ENCODE results near the gene AMPD3. TPM values are rescaled to one million over a fixed set of nuclear protein-coding genes. Genes with fewer than 3 reads are reported as not detected.
A peak's percentile ranks its signal among the peaks of the same experiment; 100 is the strongest.

The AMPD3 gene
- total RNA-seq, 1 experiment from 2014 or later: 5.9 TPM

DNA sequence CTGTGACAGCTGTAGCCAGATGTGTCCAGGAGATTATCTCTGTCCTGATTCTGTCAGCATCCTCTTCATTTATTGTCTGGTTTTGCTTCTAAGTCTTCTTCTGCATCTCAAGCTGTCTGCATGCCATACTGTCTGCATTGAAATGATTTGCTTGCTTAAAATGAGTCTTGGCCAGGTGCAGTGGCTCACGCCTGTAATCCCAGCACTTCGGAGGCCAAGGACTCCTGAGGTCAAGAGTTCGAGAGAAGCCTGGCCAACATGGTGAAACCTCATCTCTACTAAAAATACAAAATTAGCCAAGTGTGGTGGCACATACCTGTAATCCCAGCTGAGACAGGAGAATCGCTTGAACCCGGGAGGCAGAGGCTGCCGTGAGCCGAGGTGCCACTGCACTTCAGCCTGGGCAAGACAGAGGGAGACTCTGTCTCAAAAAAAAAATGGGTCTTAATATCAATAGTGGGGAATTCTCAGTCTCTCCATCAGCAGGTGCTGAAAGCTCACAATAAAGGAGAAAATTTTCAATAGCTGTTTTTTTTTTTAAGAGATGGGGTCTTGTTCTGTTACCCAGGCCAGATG is 39.2 kb upstream of the AMPD3 start:
- H2BK12ac ChIP-seq (ENCODE audit: insufficient read length, low read depth, low read length): no peak overlapping the region
- H3K9ac ChIP-seq (ENCODE audit: extremely low read depth, insufficient read length, low read length): no peak overlapping the region
- H2AK5ac ChIP-seq (ENCODE audit: insufficient read length, low read length): no peak overlapping the region
- no peak overlapping the region for H3K14ac ChIP-seq (ENCODE audit: insufficient read depth, low read length)
- H4K5ac ChIP-seq (ENCODE audit: insufficient read length, low read depth, low read length): no peak overlapping the region
- H4K8ac ChIP-seq (replicated peaks; ENCODE audit: insufficient read length, low read depth, low read length): no peak overlapping the region
- H2BK20ac ChIP-seq (ENCODE audit: low read depth, low read length, poor library complexity, severe bottlenecking): no peak overlapping the region
- H2BK15ac ChIP-seq (ENCODE audit: low read depth, low read length): no peak overlapping the region
- no peak overlapping the region for H4K91ac ChIP-seq (ENCODE audit: insufficient read length, low read depth, low read length)
- 0 out of 2 replicates have a peak, but pooled peaks cover 1% of the 10 kb centered on the region for H3K27me3 Mint-ChIP-seq (ENCODE audit: low read depth)
- H3K56ac ChIP-seq (ENCODE audit: insufficient read length, low read depth, low read length): no peak overlapping the region
- no peak overlapping the region for H3K4me2 ChIP-seq (ENCODE audit: insufficient read depth, insufficient read length, low read length)
- no peak overlapping the region for H3K27ac ChIP-seq (ENCODE audit: insufficient read length, low read depth, low read length)
- H3K4me1 Mint-ChIP-seq: peaks cover 2 to 9% of the 10 kb centered on the region in 2 experiments; a peak in 2 of 4 replicates
- no peaks in the 10 kb centered on the region for H3K23me2 ChIP-seq (ENCODE audit: insufficient read length, low read depth, low read length, poor library complexity, severe bottlenecking)
- H3K9me3 Mint-ChIP-seq: 0 out of 5 replicates have a peak, but pooled peaks cover 0 to 2% of the 10 kb centered on the region in 2 experiments
- H3K27me3 ChIP-seq (ENCODE audit: insufficient read depth, low read length): no peaks in the 10 kb centered on the region
- H3K4ac ChIP-seq (ENCODE audit: low read depth, low read length): no peak overlapping the region
- no peak for DNase-seq
- H3K36me3 Mint-ChIP-seq (ENCODE audit: insufficient read depth in 1 of 3, low read depth in 3 of 3): no peaks in the 10 kb centered on the region; a peak in 1 of 7 replicates
- no peak overlapping the region for H2AFZ ChIP-seq (ENCODE audit: low read length)
- TF ChIP-seq, protein P1, sequence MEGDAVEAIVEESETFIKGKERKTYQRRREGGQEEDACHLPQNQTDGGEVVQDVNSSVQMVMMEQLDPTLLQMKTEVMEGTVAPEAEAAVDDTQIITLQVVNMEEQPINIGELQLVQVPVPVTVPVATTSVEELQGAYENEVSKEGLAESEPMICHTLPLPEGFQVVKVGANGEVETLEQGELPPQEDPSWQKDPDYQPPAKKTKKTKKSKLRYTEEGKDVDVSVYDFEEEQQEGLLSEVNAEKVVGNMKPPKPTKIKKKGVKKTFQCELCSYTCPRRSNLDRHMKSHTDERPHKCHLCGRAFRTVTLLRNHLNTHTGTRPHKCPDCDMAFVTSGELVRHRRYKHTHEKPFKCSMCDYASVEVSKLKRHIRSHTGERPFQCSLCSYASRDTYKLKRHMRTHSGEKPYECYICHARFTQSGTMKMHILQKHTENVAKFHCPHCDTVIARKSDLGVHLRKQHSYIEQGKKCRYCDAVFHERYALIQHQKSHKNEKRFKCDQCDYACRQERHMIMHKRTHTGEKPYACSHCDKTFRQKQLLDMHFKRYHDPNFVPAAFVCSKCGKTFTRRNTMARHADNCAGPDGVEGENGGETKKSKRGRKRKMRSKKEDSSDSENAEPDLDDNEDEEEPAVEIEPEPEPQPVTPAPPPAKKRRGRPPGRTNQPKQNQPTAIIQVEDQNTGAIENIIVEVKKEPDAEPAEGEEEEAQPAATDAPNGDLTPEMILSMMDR (conservative IDR thresholded peaks at IDR 0.05): peak; percentile 30; the same call in 1 of the 3 replicates
- no peaks in the 10 kb centered on the region for H3K79me1 ChIP-seq (ENCODE audit: insufficient read depth, low read depth, low read length, poor library complexity, severe bottlenecking)
- H2BK120ac ChIP-seq (ENCODE audit: low read depth, low read length, poor library complexity, severe bottlenecking): no peak overlapping the region
- no CpG with 5 or more reads among the region's 7 CpGs for WGBS (ENCODE audit: extremely low coverage, insufficient read length, low lambda C conversion rate)
- H3K9me3 ChIP-seq (ENCODE audit: control insufficient read depth, low read depth, low read length): no peaks in the 10 kb centered on the region
- H3K4me1 ChIP-seq (ENCODE audit: insufficient read depth, low read length): no peaks in the 10 kb centered on the region
- H3K18ac ChIP-seq (ENCODE audit: insufficient read length, low read depth, low read length): no peak overlapping the region
- H3K4me3 Mint-ChIP-seq: no peak overlapping the region
- H3K79me2 ChIP-seq (ENCODE audit: insufficient read depth, low read length): no peaks in the 10 kb centered on the region
- H4K20me1 ChIP-seq (ENCODE audit: control insufficient read depth, insufficient read depth, insufficient read length): no peaks in the 10 kb centered on the region
- no peak overlapping the region; a peak in 1 of 7 replicates for H3K27ac Mint-ChIP-seq
- H3T11ph ChIP-seq (ENCODE audit: low read length): no peak overlapping the region
- no peak overlapping the region for H3K23ac ChIP-seq (ENCODE audit: insufficient read length, low read depth, low read length)
- no peak overlapping the region for H2BK5ac ChIP-seq (ENCODE audit: insufficient read length, low read length)
